WTC11 (cell line): ENCODE results near the gene RAG2. TPM values are rescaled to one million over a fixed set of nuclear protein-coding genes. Genes with fewer than 3 reads are reported as not detected.

Experiments
- ATAC-seq: fragments of 200-7000 bp; cut with Tn5 transposase; 2 replicates; pipeline ENCODE4 v1.10.0; 2021; ENCODE audit warnings: mild to moderate bottlenecking, moderate library complexity
- CTCF ChIA-PET: fragments of 300-600 bp; sonication (Branson Sonifier 250); formaldehyde crosslinking; loops from one replicate; lab custom pipeline; 2021; ENCODE audit warnings: antibody characterized with exemption; lab: Charles Lee
- POLR2A ChIA-PET: fragments of 350-600 bp; sonication (Branson Sonifier 250); formaldehyde crosslinking; loops from one replicate; lab custom pipeline; 2021; ENCODE audit warnings: antibody characterized with exemption; lab: Charles Lee
- DNase-seq: peaks from one replicate; pipeline ENCODE4 v3.0.0; 2021; ENCODE audit warnings: low spot score
- H3K27ac Mint-ChIP-seq: 2 replicates; pipeline ENCODE4 v1.8.0; 2021; ENCODE audit warnings: mixed read lengths
- H3K27me3 Mint-ChIP-seq: 2 replicates; pipeline ENCODE4 v1.8.0; 2021; ENCODE audit warnings: low read depth, mild to moderate bottlenecking, moderate library complexity, mixed read lengths
- H3K36me3 Mint-ChIP-seq: 2 replicates; pipeline ENCODE4 v1.8.0; 2021; ENCODE audit warnings: mixed read lengths
- H3K4me1 Mint-ChIP-seq: 2 replicates; pipeline ENCODE4 v1.8.0; 2022; ENCODE audit warnings: mixed read lengths
- H3K4me3 Mint-ChIP-seq: 2 replicates; pipeline ENCODE4 v1.8.0; 2021; ENCODE audit warnings: mild to moderate bottlenecking, moderate library complexity, mixed read lengths
- H3K9me3 Mint-ChIP-seq: 2 replicates; pipeline ENCODE4 v1.8.0; 2021; ENCODE audit warnings: mixed read lengths
- CBFB ChIP-seq: sonication (generic); formaldehyde crosslinking; IDR thresholded peaks from 2 replicates; pipeline ENCODE4 v1.8.1; 2022; ENCODE audit warnings: mild to moderate bottlenecking, low read depth, missing genetic modification reagents
- CREB1 ChIP-seq: sonication (generic); formaldehyde crosslinking; IDR thresholded peaks from 2 replicates; pipeline ENCODE4 v1.8.0; 2023; ENCODE audit warnings: mild to moderate bottlenecking, missing genetic modification reagents
- FOXJ3 ChIP-seq: sonication (generic); formaldehyde crosslinking; IDR thresholded peaks from 2 replicates; pipeline ENCODE4 v1.9.0; 2021; ENCODE audit warnings: missing genetic modification reagents, mild to moderate bottlenecking, borderline replicate concordance
- JUN ChIP-seq: sonication (generic); formaldehyde crosslinking; IDR thresholded peaks from 2 replicates; pipeline ENCODE4 v1.8.0; 2023; ENCODE audit warnings: mild to moderate bottlenecking, missing genetic modification reagents
- MXD4 ChIP-seq: fragments of 250-450 bp; sonication (Bioruptor Pico); IDR thresholded peaks from 2 replicates; pipeline ENCODE4 v1.8.0; 2021; ENCODE audit warnings: mild to moderate bottlenecking, moderate library complexity, borderline replicate concordance
- NFYB ChIP-seq: sonication (generic); formaldehyde crosslinking; conservative IDR thresholded peaks from 2 replicates; pipeline ENCODE4 v1.8.0; 2022; ENCODE audit warnings: low read depth, missing genetic modification reagents
- NR1H2 ChIP-seq: sonication (generic); formaldehyde crosslinking; IDR thresholded peaks from 2 replicates; pipeline ENCODE4 v1.9.0; 2021; ENCODE audit warnings: mild to moderate bottlenecking, moderate library complexity, missing genetic modification reagents
- SOX15 ChIP-seq: fragments of 250-450 bp; sonication (Bioruptor Pico); IDR thresholded peaks from 2 replicates; pipeline ENCODE4 v1.9.0; 2021; ENCODE audit warnings: mild to moderate bottlenecking
- TEAD1 ChIP-seq: sonication (generic); formaldehyde crosslinking; IDR thresholded peaks from 2 replicates; pipeline ENCODE4 v1.8.0; 2022; ENCODE audit warnings: mild to moderate bottlenecking, missing genetic modification reagents
- TP53 ChIP-seq: sonication (generic); formaldehyde crosslinking; IDR thresholded peaks from 2 replicates; pipeline ENCODE4 v1.8.1; 2023; ENCODE audit warnings: mild to moderate bottlenecking, missing genetic modification reagents
- ZNF121 ChIP-seq: sonication (generic); formaldehyde crosslinking; IDR thresholded peaks from 2 replicates; pipeline ENCODE4 v1.8.0; 2023; ENCODE audit warnings: missing genetic modification reagents
- total RNA-seq: library from RNA; stranded (reverse); gene quantifications from 3 replicates; pipeline ENCODE4 v1.2.3, GENCODE V29; 2021
- TF ChIP-seq, protein P1 (sequence below): sonication (generic); formaldehyde crosslinking; IDR thresholded peaks from 2 replicates; pipeline ENCODE4 v1.8.0; 2022; ENCODE audit warnings: mild to moderate bottlenecking, missing genetic modification reagents
- TF ChIP-seq, protein P2 (sequence below): fragments of 200-600 bp; IDR thresholded peaks from 2 replicates; pipeline ENCODE4 v1.8.0; 2022; ENCODE audit warnings: antibody characterized with exemption
- TF ChIP-seq, protein P3 (sequence below): sonication (generic); formaldehyde crosslinking; conservative IDR thresholded peaks from 2 replicates; pipeline ENCODE4 v1.8.1; 2022; ENCODE audit warnings: mild to moderate bottlenecking, missing genetic modification reagents
- TF ChIP-seq, protein P4 (sequence below): sonication (generic); formaldehyde crosslinking; IDR thresholded peaks from 2 replicates; pipeline ENCODE4 v1.8.0; 2022; ENCODE audit warnings: mild to moderate bottlenecking, missing genetic modification reagents
- TF ChIP-seq, protein P5 (sequence below): sonication (generic); formaldehyde crosslinking; IDR thresholded peaks from 2 replicates; pipeline ENCODE4 v1.8.1; 2023; ENCODE audit warnings: mild to moderate bottlenecking, missing genetic modification reagents
- TF ChIP-seq, protein P6 (sequence below): fragments of 250-450 bp; sonication (Bioruptor Pico); IDR thresholded peaks from 2 replicates; pipeline ENCODE4 v2.1.2; 2022; ENCODE audit warnings: mild to moderate bottlenecking, moderate library complexity
- TF ChIP-seq, protein P7 (sequence below): fragments of 250-450 bp; sonication (Bioruptor Pico); IDR thresholded peaks from 2 replicates; pipeline ENCODE4 v1.9.0; 2021; ENCODE audit warnings: mild to moderate bottlenecking
- TF ChIP-seq, protein P8 (sequence below): sonication (generic); formaldehyde crosslinking; IDR thresholded peaks from 2 replicates; pipeline ENCODE4 v1.8.1; 2023; ENCODE audit warnings: mild to moderate bottlenecking, missing genetic modification reagents, moderate library complexity
- TF ChIP-seq, protein P9 (sequence below): fragments of 250-450 bp; sonication (Bioruptor Pico); conservative IDR thresholded peaks from 2 replicates; pipeline ENCODE4 v1.9.0; 2021; ENCODE audit warnings: mild to moderate bottlenecking

Gene RAG2
- total RNA-seq, 1 experiment from 2014 or later: not detected

DNA sequence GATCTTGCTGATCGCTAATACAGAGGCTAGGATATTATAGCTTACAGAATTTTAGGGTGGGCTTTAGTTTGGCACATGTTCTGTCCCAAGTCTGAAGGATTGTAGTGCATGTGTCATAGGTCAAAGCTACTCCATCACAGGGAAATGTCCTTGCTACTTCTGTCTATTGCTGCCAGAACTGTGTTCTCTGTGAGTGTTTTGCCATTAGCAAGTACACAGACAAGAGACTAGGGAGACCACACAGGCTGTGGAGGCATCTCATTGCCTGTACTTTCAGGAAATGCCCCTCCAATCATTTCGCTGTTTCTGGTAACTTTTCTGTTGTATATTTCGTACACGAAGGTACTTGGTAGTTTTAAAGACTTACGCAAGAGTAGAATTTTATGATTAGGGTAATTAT lies 25.5 kb upstream of the RAG2 start:
- no peak for DNase-seq
- CTCF ChIA-PET: no interaction called here
- H3K9me3 Mint-ChIP-seq: peaks cover 80% of the 10 kb centered on the region
- H3K4me3 Mint-ChIP-seq: no peak overlapping the region
- POLR2A ChIA-PET: no interaction called here
- TF ChIP-seq, protein P1, sequence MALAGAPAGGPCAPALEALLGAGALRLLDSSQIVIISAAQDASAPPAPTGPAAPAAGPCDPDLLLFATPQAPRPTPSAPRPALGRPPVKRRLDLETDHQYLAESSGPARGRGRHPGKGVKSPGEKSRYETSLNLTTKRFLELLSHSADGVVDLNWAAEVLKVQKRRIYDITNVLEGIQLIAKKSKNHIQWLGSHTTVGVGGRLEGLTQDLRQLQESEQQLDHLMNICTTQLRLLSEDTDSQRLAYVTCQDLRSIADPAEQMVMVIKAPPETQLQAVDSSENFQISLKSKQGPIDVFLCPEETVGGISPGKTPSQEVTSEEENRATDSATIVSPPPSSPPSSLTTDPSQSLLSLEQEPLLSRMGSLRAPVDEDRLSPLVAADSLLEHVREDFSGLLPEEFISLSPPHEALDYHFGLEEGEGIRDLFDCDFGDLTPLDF (CRISPR knock-in tag): no peak
- TF ChIP-seq SOX15 (CRISPR knock-in tag): no peak
- TF ChIP-seq, protein P2, sequence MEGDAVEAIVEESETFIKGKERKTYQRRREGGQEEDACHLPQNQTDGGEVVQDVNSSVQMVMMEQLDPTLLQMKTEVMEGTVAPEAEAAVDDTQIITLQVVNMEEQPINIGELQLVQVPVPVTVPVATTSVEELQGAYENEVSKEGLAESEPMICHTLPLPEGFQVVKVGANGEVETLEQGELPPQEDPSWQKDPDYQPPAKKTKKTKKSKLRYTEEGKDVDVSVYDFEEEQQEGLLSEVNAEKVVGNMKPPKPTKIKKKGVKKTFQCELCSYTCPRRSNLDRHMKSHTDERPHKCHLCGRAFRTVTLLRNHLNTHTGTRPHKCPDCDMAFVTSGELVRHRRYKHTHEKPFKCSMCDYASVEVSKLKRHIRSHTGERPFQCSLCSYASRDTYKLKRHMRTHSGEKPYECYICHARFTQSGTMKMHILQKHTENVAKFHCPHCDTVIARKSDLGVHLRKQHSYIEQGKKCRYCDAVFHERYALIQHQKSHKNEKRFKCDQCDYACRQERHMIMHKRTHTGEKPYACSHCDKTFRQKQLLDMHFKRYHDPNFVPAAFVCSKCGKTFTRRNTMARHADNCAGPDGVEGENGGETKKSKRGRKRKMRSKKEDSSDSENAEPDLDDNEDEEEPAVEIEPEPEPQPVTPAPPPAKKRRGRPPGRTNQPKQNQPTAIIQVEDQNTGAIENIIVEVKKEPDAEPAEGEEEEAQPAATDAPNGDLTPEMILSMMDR: no peak
- no peak for TF ChIP-seq TEAD1 (CRISPR knock-in tag)
- no peak for TF ChIP-seq MXD4 (CRISPR knock-in tag)
- no peak for TF ChIP-seq FOXJ3 (CRISPR knock-in tag)
- TF ChIP-seq, protein P3, sequence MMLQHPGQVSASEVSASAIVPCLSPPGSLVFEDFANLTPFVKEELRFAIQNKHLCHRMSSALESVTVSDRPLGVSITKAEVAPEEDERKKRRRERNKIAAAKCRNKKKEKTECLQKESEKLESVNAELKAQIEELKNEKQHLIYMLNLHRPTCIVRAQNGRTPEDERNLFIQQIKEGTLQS (CRISPR knock-in tag): no peak
- TF ChIP-seq, protein P4, sequence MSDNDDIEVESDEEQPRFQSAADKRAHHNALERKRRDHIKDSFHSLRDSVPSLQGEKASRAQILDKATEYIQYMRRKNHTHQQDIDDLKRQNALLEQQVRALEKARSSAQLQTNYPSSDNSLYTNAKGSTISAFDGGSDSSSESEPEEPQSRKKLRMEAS: no peak
- TF ChIP-seq, protein P5, sequence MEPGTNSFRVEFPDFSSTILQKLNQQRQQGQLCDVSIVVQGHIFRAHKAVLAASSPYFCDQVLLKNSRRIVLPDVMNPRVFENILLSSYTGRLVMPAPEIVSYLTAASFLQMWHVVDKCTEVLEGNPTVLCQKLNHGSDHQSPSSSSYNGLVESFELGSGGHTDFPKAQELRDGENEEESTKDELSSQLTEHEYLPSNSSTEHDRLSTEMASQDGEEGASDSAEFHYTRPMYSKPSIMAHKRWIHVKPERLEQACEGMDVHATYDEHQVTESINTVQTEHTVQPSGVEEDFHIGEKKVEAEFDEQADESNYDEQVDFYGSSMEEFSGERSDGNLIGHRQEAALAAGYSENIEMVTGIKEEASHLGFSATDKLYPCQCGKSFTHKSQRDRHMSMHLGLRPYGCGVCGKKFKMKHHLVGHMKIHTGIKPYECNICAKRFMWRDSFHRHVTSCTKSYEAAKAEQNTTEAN (CRISPR knock-in tag): no peak
- no peak for TF ChIP-seq ZNF121 (CRISPR knock-in tag)
- TF ChIP-seq JUN: no peak
- no peak for TF ChIP-seq CBFB (CRISPR knock-in tag)
- no peak for TF ChIP-seq NR1H2
- TF ChIP-seq, protein P6, sequence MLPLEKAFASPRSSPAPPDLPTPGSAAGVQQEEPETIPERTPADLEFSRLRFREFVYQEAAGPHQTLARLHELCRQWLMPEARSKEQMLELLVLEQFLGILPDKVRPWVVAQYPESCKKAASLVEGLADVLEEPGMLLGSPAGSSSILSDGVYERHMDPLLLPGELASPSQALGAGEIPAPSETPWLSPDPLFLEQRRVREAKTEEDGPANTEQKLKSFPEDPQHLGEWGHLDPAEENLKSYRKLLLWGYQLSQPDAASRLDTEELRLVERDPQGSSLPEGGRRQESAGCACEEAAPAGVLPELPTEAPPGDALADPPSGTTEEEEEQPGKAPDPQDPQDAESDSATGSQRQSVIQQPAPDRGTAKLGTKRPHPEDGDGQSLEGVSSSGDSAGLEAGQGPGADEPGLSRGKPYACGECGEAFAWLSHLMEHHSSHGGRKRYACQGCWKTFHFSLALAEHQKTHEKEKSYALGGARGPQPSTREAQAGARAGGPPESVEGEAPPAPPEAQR (CRISPR knock-in tag): no peak
- TF ChIP-seq, protein P7, sequence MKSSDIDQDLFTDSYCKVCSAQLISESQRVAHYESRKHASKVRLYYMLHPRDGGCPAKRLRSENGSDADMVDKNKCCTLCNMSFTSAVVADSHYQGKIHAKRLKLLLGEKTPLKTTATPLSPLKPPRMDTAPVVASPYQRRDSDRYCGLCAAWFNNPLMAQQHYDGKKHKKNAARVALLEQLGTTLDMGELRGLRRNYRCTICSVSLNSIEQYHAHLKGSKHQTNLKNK (CRISPR knock-in tag): no peak
- TF ChIP-seq, protein P8, sequence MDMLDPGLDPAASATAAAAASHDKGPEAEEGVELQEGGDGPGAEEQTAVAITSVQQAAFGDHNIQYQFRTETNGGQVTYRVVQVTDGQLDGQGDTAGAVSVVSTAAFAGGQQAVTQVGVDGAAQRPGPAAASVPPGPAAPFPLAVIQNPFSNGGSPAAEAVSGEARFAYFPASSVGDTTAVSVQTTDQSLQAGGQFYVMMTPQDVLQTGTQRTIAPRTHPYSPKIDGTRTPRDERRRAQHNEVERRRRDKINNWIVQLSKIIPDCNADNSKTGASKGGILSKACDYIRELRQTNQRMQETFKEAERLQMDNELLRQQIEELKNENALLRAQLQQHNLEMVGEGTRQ (CRISPR knock-in tag): no peak
- no peak for TF ChIP-seq TP53 (CRISPR knock-in tag)
- no peak for TF ChIP-seq CREB1
- TF ChIP-seq NFYB (CRISPR knock-in tag): no peak
- TF ChIP-seq, protein P9, sequence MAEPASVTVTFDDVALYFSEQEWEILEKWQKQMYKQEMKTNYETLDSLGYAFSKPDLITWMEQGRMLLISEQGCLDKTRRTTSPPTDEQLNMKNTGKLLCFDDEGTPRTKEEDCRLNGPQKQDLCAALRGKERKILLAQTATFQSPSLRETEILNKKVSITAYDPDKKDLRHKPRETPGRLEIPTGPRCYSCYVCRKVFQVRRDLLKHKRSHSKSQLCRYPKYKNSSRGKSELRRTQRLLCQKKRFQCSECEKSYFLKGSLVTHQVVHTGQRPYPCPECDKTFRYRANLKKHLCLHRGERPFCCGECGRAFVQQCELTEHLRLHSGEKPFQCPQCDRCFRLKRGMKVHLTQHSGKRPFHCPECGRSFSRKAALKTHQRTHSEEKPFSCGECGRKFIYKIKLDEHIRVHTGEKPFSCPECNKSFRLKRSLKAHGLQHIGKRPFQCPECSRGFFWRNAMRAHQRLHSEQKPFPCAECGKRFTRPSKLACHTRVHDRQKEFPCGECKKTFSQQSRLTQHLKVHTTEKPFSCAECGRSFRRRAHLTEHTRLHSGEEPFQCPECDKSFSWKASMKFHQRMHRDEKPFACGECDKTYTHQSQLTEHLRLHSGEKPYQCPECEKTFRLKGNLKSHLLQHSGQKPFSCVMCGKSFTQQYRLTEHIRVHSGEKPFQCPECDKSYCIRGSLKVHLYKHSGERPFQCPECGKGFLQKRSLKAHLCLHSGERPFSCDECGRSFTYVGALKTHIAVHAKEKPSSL: no peak
- peaks cover 52% of the 10 kb centered on the region for H3K36me3 Mint-ChIP-seq
- H3K27me3 Mint-ChIP-seq: peaks cover 12% of the 10 kb centered on the region
- ATAC-seq: no peak
- H3K27ac Mint-ChIP-seq: no peak overlapping the region
- H3K4me1 Mint-ChIP-seq: no peaks in the 10 kb centered on the region
